GM12874 (cell line): ENCODE results near the gene NXPH3.

ENCODE experiments used
- CTCF ChIP-seq: IDR thresholded peaks from 2 replicates; pipeline ENCODE4 v1.5.1; 2011; ENCODE audit warnings: low read depth, mild to moderate bottlenecking, control low read depth, low read length, moderate library complexity; ENCODE audit not compliant: insufficient read depth

NXPH3 gene

GRCh38 chr17:49580055-49580721 is 4.5 kb downstream of the NXPH3 start:
- no peak for TF ChIP-seq CTCF

- TF ChIP-seq CTCF, result no peak
These were observed 5.4 kb downstream of the NXPH3 start for GRCh38 chr17:49580981-49581647.

GRCh38 chr17:49581648-49581998 is 6.0 kb downstream of the NXPH3 start:
- TF ChIP-seq CTCF, result no peak

DNA sequence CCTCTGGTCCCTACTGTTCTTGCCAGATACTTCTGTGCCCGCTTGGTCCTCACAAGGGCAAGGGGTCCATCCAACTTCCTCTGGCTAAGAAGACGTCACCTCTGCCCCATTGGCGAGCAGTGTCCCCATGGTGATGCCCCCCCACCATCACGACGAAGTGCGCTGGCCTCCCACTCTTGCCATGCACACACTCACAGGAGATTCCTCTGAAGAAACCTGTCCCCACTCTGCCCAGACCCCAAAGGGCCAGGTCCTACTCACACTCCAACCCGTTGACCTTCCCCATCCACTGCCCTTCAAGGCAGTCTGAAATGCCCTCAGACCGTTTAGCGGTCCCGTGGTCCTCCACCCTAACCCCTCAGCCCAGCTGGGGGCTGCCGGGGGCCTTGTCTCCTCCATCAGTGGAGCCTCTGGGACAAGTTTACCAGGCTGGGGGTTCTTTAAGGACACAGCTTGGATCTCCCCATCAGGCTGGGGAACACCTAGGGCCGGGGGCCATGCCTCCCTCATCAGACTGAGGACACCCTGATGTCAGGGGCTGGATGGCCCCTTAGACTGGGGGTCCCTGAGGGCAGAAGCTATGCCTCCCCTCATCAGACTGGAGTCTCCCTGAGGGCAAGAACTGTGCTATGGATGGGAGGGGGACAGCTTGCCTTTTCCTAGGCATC is 6.5 kb downstream of the NXPH3 start:
- TF ChIP-seq CTCF, result no peak

DNA sequence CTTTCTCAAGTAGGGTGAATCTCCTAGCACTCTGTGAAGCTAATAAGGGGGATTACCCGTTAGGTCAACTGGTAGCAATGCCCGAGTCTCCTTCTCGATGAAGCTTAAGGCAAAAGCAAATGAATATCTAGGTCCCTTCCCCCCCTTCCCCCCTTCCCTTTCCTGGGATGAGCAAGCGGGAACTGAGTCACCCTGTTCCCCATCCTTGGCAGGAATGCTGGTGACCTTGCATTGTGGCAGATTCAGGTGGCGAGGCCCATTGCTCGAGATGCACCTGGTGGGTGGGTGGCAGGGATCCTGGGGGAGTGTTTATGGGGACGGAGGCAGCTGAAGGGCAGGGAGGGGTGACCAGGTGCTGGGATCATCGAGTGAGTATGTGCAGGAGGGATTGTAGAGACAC is 7.1 kb downstream of the NXPH3 start:
- no peak for TF ChIP-seq CTCF

- no peak for TF ChIP-seq CTCF
These were observed 7.6 kb downstream of the NXPH3 start for GRCh38 chr17:49583226-49583625.

DNA sequence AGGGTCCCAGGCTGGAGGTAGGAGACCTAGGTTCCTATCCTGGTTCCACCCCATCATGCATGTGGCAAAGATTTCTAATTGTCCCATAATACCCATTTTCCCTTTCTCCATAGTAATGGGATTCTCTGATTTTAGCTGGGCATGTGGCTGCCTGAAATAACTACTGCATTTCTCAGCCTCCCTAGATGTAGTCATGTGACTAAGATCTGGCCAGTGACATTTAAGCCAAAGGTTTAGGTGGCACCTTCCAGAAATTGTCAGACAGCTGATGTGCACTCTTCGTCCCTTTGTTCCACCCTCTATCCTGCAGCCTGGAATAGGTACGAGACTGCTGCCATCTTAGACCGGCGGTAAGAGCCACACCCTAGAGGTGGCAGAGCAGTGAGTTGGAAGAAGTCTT is 8.2 kb downstream of the NXPH3 start:
- TF ChIP-seq CTCF, result no peak
